GM19240 (cell line): ENCODE results near the gene LYRM1.
"Not testable (repeated sequence)": the region's sequence is repeated elsewhere in the genome, so short reads cannot be mapped to it uniquely, and the experiment has no call there.

Experiments used
- DNase-seq: peaks from one replicate; pipeline ENCODE4 v3.0.0; 2011; ENCODE audit warnings: low spot score; ENCODE audit not compliant: insufficient read length

The LYRM1 gene

DNA sequence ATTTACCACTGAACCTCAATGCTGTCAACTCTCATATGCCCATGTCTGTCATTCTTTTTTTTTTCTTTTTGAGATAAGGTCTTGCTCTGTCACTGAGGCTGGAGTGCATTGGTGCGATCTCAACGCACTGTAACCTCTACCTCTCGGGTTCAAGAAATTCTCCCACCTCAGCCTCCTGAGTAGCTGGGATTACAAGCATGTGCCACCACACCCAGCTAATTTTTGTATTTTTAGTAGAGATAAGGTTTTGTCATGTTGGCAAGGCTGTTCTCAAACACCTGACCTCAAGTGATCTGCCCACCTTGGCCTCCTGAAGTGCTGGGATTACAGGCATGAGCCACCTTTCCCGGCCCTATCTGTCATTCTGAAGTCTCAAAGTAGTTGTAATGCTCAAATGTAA is 72.6 kb downstream of the LYRM1 start:
- not testable (repeated sequence) for DNase-seq
